Panc1 (cell line): ENCODE measurements around the gene MAD1L1.

Experiments used
- POLR2AphosphoS5 ChIP-seq: IDR thresholded peaks from 2 replicates; pipeline ENCODE4 v1.6.1; 2012; ENCODE audit warnings: mild to moderate bottlenecking, low read depth, low read length, moderate library complexity
- SIN3A ChIP-seq: IDR thresholded peaks from 2 replicates; pipeline ENCODE4 v1.6.1; 2012; ENCODE audit warnings: low read depth, mild to moderate bottlenecking, low read length, moderate library complexity, borderline replicate concordance; ENCODE audit not compliant: insufficient read depth
- TF ChIP-seq, protein P1 (sequence below): fragments of 450-650 bp; IDR thresholded peaks from 2 replicates; pipeline ENCODE4 v1.5.1; 2017; ENCODE audit warnings: mild to moderate bottlenecking
- TF ChIP-seq, protein P2 (sequence below), 2 experiments: IDR thresholded peaks; 2 replicates each; pipeline ENCODE4 v1.6.1; 2011 to 2012; ENCODE audit warnings: low read depth in 2 of 2, control low read depth in 1 of 2, low read length in 1 of 2, mild to moderate bottlenecking in 1 of 2, moderate library complexity in 1 of 2; ENCODE audit not compliant: insufficient read depth in 1 of 2

DNA sequence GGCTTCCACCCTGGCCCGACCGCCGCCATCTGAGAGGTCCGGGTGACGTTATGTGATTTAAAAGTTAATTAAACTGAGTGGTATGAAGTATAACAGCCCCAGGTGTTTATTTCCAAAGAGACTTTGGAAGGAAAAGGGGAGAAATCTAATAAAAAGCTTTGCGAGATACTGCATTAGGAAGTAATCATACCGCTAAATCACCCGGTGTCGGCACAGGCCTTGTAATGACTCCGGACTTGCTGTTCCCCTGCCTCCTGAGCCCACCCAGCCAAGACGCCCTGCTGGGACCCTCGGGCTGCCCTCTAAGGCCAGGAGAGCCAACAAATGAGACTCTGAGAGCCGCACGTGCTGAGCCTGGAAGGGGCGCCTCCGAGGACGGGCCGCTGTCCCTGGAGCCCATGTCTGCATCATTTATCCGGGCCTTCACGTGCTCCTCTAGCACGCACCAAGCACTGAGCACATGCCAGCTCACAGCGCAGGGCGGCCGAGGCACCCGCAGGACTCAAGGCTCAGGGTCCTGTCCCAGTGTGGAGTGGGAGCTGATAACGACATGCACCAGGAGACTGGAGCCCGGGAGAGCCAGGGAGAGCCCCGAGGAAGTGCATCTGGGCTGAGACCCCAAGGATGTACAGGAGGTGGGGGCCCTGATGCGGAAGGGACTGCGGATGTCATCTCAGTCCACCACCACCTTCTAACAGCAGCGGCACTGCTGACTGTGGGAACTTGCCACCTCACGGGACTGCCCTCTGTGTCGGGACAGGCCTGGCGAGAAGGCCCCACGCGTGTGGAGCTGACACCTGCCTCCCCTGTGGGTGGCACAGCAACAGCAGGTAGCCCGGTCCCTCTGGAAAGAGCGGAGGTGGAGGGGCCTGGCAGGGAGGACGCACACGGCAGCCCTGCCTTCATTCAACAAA, 380.0 kb downstream of the MAD1L1 start:
- TF ChIP-seq, protein P1, sequence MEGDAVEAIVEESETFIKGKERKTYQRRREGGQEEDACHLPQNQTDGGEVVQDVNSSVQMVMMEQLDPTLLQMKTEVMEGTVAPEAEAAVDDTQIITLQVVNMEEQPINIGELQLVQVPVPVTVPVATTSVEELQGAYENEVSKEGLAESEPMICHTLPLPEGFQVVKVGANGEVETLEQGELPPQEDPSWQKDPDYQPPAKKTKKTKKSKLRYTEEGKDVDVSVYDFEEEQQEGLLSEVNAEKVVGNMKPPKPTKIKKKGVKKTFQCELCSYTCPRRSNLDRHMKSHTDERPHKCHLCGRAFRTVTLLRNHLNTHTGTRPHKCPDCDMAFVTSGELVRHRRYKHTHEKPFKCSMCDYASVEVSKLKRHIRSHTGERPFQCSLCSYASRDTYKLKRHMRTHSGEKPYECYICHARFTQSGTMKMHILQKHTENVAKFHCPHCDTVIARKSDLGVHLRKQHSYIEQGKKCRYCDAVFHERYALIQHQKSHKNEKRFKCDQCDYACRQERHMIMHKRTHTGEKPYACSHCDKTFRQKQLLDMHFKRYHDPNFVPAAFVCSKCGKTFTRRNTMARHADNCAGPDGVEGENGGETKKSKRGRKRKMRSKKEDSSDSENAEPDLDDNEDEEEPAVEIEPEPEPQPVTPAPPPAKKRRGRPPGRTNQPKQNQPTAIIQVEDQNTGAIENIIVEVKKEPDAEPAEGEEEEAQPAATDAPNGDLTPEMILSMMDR, result no peak
- no peak for TF ChIP-seq POLR2AphosphoS5
- TF ChIP-seq, protein P2, sequence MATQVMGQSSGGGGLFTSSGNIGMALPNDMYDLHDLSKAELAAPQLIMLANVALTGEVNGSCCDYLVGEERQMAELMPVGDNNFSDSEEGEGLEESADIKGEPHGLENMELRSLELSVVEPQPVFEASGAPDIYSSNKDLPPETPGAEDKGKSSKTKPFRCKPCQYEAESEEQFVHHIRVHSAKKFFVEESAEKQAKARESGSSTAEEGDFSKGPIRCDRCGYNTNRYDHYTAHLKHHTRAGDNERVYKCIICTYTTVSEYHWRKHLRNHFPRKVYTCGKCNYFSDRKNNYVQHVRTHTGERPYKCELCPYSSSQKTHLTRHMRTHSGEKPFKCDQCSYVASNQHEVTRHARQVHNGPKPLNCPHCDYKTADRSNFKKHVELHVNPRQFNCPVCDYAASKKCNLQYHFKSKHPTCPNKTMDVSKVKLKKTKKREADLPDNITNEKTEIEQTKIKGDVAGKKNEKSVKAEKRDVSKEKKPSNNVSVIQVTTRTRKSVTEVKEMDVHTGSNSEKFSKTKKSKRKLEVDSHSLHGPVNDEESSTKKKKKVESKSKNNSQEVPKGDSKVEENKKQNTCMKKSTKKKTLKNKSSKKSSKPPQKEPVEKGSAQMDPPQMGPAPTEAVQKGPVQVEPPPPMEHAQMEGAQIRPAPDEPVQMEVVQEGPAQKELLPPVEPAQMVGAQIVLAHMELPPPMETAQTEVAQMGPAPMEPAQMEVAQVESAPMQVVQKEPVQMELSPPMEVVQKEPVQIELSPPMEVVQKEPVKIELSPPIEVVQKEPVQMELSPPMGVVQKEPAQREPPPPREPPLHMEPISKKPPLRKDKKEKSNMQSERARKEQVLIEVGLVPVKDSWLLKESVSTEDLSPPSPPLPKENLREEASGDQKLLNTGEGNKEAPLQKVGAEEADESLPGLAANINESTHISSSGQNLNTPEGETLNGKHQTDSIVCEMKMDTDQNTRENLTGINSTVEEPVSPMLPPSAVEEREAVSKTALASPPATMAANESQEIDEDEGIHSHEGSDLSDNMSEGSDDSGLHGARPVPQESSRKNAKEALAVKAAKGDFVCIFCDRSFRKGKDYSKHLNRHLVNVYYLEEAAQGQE (IDR thresholded peaks at IDR 0.05; ENCODE audit: insufficient read depth in 1 of 2, low read depth in 2 of 2, low read length in 1 of 2), result no peak
- no peak for TF ChIP-seq SIN3A
